HUDEP-2 (cell line): ENCODE results near the gene KRTAP10-8.
"Not testable (repeated sequence)": the region's sequence is repeated elsewhere in the genome, so short reads cannot be mapped to it uniquely, and the experiment has no call there.

Source experiments
- DNase-seq, 76 experiments: peaks; one replicate each; lab custom pipeline; 2025; ENCODE audit not compliant: unreplicated experiment in 76 of 76; lab: John Stamatoyannopoulos, UW

The KRTAP10-8 gene

GRCh38 chr21:44596068-44596725 is 15.7 kb upstream of the KRTAP10-8 start:
- no peak for DNase-seq

- no peak for DNase-seq
Observed at GRCh38 chr21:44598061-44598460, 13.8 kb upstream of the KRTAP10-8 start.

GRCh38 chr21:44599264-44600029 is 12.4 kb upstream of the KRTAP10-8 start:
- no peak for DNase-seq

GRCh38 chr21:44600118-44600978 is 11.5 kb upstream of the KRTAP10-8 start, which contains the start of gene KRTAP10-7:
Gene KRTAP10-7 (plus strand): TSS chr21:44600597. CDS start chr21:44600622, 25 bp downstream.
- not testable (repeated sequence) for DNase-seq

GRCh38 chr21:44601091-44601490 is 10.8 kb upstream of the KRTAP10-8 start:
- peak in 8 of 76 experiments; percentile 10 to 42 (median 21) for DNase-seq

- DNase-seq, result no peak
Observed at GRCh38 chr21:44601596-44602462, 10.1 kb upstream of the KRTAP10-8 start.

GRCh38 chr21:44602463-44602850 is 9.4 kb upstream of the KRTAP10-8 start:
- DNase-seq, result no peak

GRCh38 chr21:44603109-44603875 is 8.6 kb upstream of the KRTAP10-8 start:
- DNase-seq, result no peak

- DNase-seq, result no peak
Observed at GRCh38 chr21:44603911-44604310, 8.0 kb upstream of the KRTAP10-8 start.

- DNase-seq, result no peak
Observed at GRCh38 chr21:44606495-44606894, 5.4 kb upstream of the KRTAP10-8 start.

- DNase-seq, result no peak
Observed at GRCh38 chr21:44609193-44609592, 2.7 kb upstream of the KRTAP10-8 start.

GRCh38 chr21:44610157-44610843 is 1.6 kb upstream of the KRTAP10-8 start:
- DNase-seq, result not testable (repeated sequence)

- no peak for DNase-seq
Observed at GRCh38 chr21:44611551-44611950, 328 bp upstream of the KRTAP10-8 start.

- no peak for DNase-seq
Observed at GRCh38 chr21:44612669-44613229, 870 bp downstream of the KRTAP10-8 start.

- DNase-seq, result no peak
Observed at GRCh38 chr21:44613386-44614155, 1.7 kb downstream of the KRTAP10-8 start.

GRCh38 chr21:44614161-44614631 is 2.3 kb downstream of the KRTAP10-8 start:
- no peak for DNase-seq

- DNase-seq, result no peak
Observed at GRCh38 chr21:44614961-44615391, 3.1 kb downstream of the KRTAP10-8 start.

GRCh38 chr21:44615466-44615865 is 3.6 kb downstream of the KRTAP10-8 start:
- DNase-seq, result no peak
